HepG2 (cell line): ENCODE measurements around the gene TSC22D2. TPM values are rescaled to one million over a fixed set of nuclear protein-coding genes. Genes with fewer than 3 reads are reported as not detected.

ENCODE experiments used
- ATAC-seq: fragments of 200-7000 bp; cut with Tn5 transposase; 3 replicates; pipeline ENCODE4 v1.9.1; 2020; ENCODE audit warnings: mild to moderate bottlenecking, moderate library complexity
- BruUV-seq: library from RNA; stranded (reverse); fragments of 400-500 nt; replicated peaks from 2 replicates; lab custom pipeline; 2021; lab: Mats Ljungman, UMichigan
- CTCF ChIA-PET: fragments of 300-600 bp; formaldehyde crosslinking; extraction: SDS; loops from one replicate; lab custom pipeline; 2021; ENCODE audit warnings: low total read pairs, inconsistent platforms, low intra/inter-chr PET ratio; lab: Yijun Ruan, JAX
- POLR2A ChIA-PET: fragments of 350-600 bp; sonication (Branson Sonifier 250); formaldehyde crosslinking; loops from one replicate; lab custom pipeline; 2020; ENCODE audit warnings: antibody characterized with exemption, inconsistent platforms; lab: Yijun Ruan, JAX
- DNase-seq: peaks from one replicate; pipeline ENCODE4 v3.0.0-alpha.2; 2015; ENCODE audit warnings: low spot score
- FAIRE-seq: peaks from 3 replicates; lab custom pipeline; 2011; peaks lifted over from hg19 to GRCh38; lab: Jason Lieb, UNC
- H2AFZ ChIP-seq: one replicate; pipeline ENCODE4 v1.6.1; 2011; ENCODE audit warnings: low read length, inconsistent platforms
- H3K27ac ChIP-seq: fragments of 300-600 bp; 3 replicates; pipeline ENCODE4 v1.8.0; 2011; ENCODE audit warnings: mixed run types, mild to moderate bottlenecking, mixed read lengths, low read length, inconsistent platforms; ENCODE audit not compliant: insufficient read depth; ENCODE audit errors: extremely low read length
- H3K27me3 ChIP-seq, 2 experiments: fragments of 200-600 bp in 1 of 2; 2 replicates in 1 of 2; 3 replicates in 1 of 2; pipeline versions ENCODE4 v1.6.0 to v1.8.0; 2011; ENCODE audit warnings: low read length in 2 of 2, mild to moderate bottlenecking in 2 of 2, moderate library complexity in 2 of 2, inconsistent platforms in 1 of 2; ENCODE audit not compliant: insufficient read depth in 2 of 2, control insufficient read depth in 1 of 2
- H3K36me3 ChIP-seq, 2 experiments: fragments of 200-600 bp in 1 of 2; replicated peaks in 1 of 2; 2 replicates in 1 of 2; 3 replicates in 1 of 2; pipeline versions ENCODE4 v1.5.1 to v1.8.0; 2011; ENCODE audit warnings: low read length in 2 of 2, inconsistent platforms in 1 of 2; ENCODE audit not compliant: insufficient read depth in 2 of 2, control insufficient read depth in 1 of 2
- H3K4me1 ChIP-seq: 2 replicates; pipeline ENCODE4 v1.5.1; 2012; ENCODE audit warnings: low read length, inconsistent platforms; ENCODE audit not compliant: insufficient read depth
- H3K4me2 ChIP-seq: 2 replicates; pipeline ENCODE4 v1.6.0; 2011; ENCODE audit warnings: low read depth, low read length, inconsistent platforms
- H3K4me3 ChIP-seq, 3 experiments: fragments of 200-600 bp in 1 of 3; sonication (generic), shearing (Covaris generic) in 1 of 3; replicated peaks in 1 of 3; 2 replicates each; pipeline ENCODE4 v1.5.1; 2011 to 2016; ENCODE audit warnings: low read length in 3 of 3, inconsistent platforms in 2 of 3, low read depth in 2 of 3, mild to moderate bottlenecking in 2 of 3, control low read depth in 1 of 3, mixed read lengths in 1 of 3; ENCODE audit not compliant: insufficient read depth in 1 of 3
- H3K79me2 ChIP-seq: one replicate; pipeline ENCODE4 v1.6.1; 2011; ENCODE audit warnings: low read length, inconsistent platforms; ENCODE audit not compliant: insufficient read depth
- H3K9ac ChIP-seq: 2 replicates; pipeline ENCODE4 v1.6.0; 2011; ENCODE audit warnings: mild to moderate bottlenecking, low read depth, low read length, inconsistent platforms; ENCODE audit not compliant: insufficient read depth
- H3K9me3 ChIP-seq: 2 replicates; pipeline ENCODE4 v1.5.1; 2012; ENCODE audit warnings: mild to moderate bottlenecking, low read length
- H4K20me1 ChIP-seq: 2 replicates; pipeline ENCODE4 v1.6.0; 2011; ENCODE audit warnings: inconsistent platforms, mild to moderate bottlenecking, low read length, moderate library complexity; ENCODE audit not compliant: insufficient read depth
- CBX1 ChIP-seq: IDR thresholded peaks from one replicate; pipeline ENCODE4 v1.6.1; 2016; ENCODE audit warnings: antibody characterized with exemption, low read depth
- LCORL ChIP-seq, 2 experiments: fragments of 450-650 bp in 1 of 2; sonication (generic) in 1 of 2; formaldehyde crosslinking in 1 of 2; IDR thresholded peaks; 2 replicates each; pipeline versions ENCODE4 v1.5.0 to v1.6.1; 2017 to 2020; ENCODE audit warnings: antibody characterized with exemption in 1 of 2, missing genetic modification reagents in 1 of 2
- MAFK ChIP-seq, 2 experiments: IDR thresholded peaks in 1 of 2; conservative IDR thresholded peaks in 1 of 2; 2 replicates each; pipeline ENCODE4 v1.6.1; 2011; ENCODE audit warnings: improper control_type of control experiment in 2 of 2, low read length in 2 of 2
- NFIC ChIP-seq: IDR thresholded peaks from 2 replicates; pipeline ENCODE4 v1.6.1; 2012; ENCODE audit warnings: mild to moderate bottlenecking, low read length, inconsistent platforms
- RBM22 ChIP-seq: fragments of 200-400 bp; formaldehyde crosslinking; optimal IDR thresholded peaks from 2 replicates; pipeline ENCODE3; 2017; ENCODE audit warnings: mild to moderate bottlenecking, low read length, moderate library complexity
- WGBS: methylation state at CpG from one replicate; pipeline ENCODE4 v1.1.6; 2017; ENCODE audit warnings: low lambda C conversion rate; 5-methylcytosine and 5-hydroxymethylcytosine counted together
- in situ Hi-C: cut with HindIII; loops from 2 replicates; pipeline ENCODE4 v1.10.0; 2017; ENCODE audit warnings: low pct_unique_long_range_greater_than_20kb; ENCODE audit not compliant: extremely low pct_ligation_motif_present
- intact Hi-C: fragments of 100-400 bp; cut with micrococcal nuclease; formaldehyde crosslinking; loops from one replicate; pipeline ENCODE4 v1.10.0; 2022; ENCODE audit not compliant: unreplicated experiment
- polyA plus RNA-seq, 8 experiments: library from polyadenylated mRNA; depleted of rRNA in 3 of 8; stranded (reverse) in 7 of 8; unstranded in 1 of 8; fragments of >200 nt; fragmentation: Illumina TruSeq in 4 of 8; extraction: Trizol in 4 of 8; gene quantifications; 2 replicates each; pipeline versions ENCODE4 v1.2.1 to v1.2.3, GENCODE V29; 2011 to 2016; ENCODE audit warnings: low read depth in 4 of 8, missing spikeins in 1 of 8, mixed read lengths in 1 of 8; ENCODE audit not compliant: insufficient read depth in 1 of 8
- total RNA-seq, 5 experiments: library from RNA; depleted of rRNA; stranded (reverse); fragments of >200 nt; fragmentation: Illumina TruSeq; extraction: Trizol; gene quantifications; 2 replicates each; pipeline ENCODE4 v1.2.3, GENCODE V29; 2016; ENCODE audit warnings: low read depth in 1 of 5
- TF ChIP-seq, protein P1 (sequence below): sonication (generic); formaldehyde crosslinking; IDR thresholded peaks from 2 replicates; pipeline ENCODE4 v1.5.0; 2020; ENCODE audit warnings: missing genetic modification reagents

TSC22D2 gene
- total and polyA plus RNA-seq, 2 of the 13 experiments (the other 11 are each of a cell fraction or from before 2014, with no cell fraction given): 4.6 to 8.2 TPM

DNA sequence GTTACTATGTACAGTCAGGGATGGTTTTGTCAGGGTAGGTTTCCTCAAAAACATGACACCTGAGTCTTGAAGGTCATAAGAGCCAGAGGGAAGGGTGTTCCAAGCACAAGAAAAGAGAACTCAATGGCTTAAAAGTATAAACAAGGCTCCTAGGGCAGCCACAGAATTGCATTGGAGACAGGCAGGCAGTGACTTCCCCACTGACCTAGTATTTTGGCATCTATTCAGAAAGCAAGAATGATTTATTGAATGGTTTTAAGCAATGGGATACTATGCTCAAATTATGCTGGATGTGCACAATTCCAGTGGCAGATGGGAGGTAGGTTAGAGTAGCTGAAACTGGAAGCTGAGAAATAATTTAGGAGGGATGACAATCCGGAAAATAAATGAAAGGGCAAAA, 54.0 kb downstream of the TSC22D2 start:
- in situ Hi-C loops: no loop called here
- intact Hi-C loops: no loop called here
- no peak overlapping the region for H2AFZ ChIP-seq
- no TSS peak for BruUV-seq
- no peaks in the 10 kb centered on the region for H4K20me1 ChIP-seq
- POLR2A ChIA-PET: no interaction called here
- peaks cover 4 to 27% of the 10 kb centered on the region in 2 experiments for H3K36me3 ChIP-seq
- no peak for FAIRE-seq
- no peaks in the 10 kb centered on the region for H3K79me2 ChIP-seq
- no peak overlapping the region for H3K27ac ChIP-seq
- no peak overlapping the region for H3K9ac ChIP-seq
- H3K4me2 ChIP-seq: no peak overlapping the region
- H3K4me1 ChIP-seq: no peaks in the 10 kb centered on the region
- WGBS: 97% methylated on average over 1 of the region's 1 CpG
- no peak overlapping the region for H3K4me3 ChIP-seq
- no peak for DNase-seq
- TF ChIP-seq, protein P1, sequence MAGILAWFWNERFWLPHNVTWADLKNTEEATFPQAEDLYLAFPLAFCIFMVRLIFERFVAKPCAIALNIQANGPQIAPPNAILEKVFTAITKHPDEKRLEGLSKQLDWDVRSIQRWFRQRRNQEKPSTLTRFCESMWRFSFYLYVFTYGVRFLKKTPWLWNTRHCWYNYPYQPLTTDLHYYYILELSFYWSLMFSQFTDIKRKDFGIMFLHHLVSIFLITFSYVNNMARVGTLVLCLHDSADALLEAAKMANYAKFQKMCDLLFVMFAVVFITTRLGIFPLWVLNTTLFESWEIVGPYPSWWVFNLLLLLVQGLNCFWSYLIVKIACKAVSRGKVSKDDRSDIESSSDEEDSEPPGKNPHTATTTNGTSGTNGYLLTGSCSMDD (CRISPR knock-in tag): no peak
- TF ChIP-seq MAFK (conservative IDR thresholded peaks at IDR 0.05 in 1 of 2, IDR thresholded peaks at IDR 0.05 in 1 of 2; ENCODE audit: low read length in 2 of 2): peak; percentile 22 to 51; a peak in 2 of 4 replicates
- peak; percentile 20 for TF ChIP-seq RBM22
- TF ChIP-seq LCORL (IDR thresholded peaks at IDR 0.05): no peak
- no peak for TF ChIP-seq LCORL (CRISPR knock-in tag; IDR thresholded peaks at IDR 0.05)
- TF ChIP-seq, all 625 proteins: peak for 2
- no peaks in the 10 kb centered on the region for H3K9me3 ChIP-seq
- CTCF ChIA-PET: no interaction called here
- no peak for ATAC-seq
- no peaks in the 10 kb centered on the region for H3K27me3 ChIP-seq

DNA sequence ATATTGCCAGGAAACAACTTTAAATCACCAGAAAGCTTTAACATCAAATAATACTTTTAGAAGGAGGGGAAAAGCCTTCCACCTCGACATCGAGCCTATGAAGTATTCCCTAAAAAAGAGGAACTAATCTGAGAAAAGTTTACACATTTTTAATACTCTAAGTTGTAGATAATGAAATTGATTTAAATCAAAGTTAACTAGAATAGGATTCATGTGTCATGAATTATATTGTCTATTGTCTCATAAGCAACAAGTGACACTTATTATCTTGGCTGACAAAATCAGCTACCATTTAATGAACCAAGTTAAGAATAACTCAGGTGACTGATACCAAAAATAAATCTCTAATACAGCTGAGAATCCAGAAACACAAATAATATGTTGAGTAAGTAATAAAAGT, 56.6 kb downstream of the TSC22D2 start:
- CTCF ChIA-PET: no interaction called here
- H3K4me2 ChIP-seq: no peak overlapping the region
- intact Hi-C loops: no loop called here

More for the DNA sequence above, 56.6 kb downstream of the TSC22D2 start:
- ATAC-seq: no peak
- no peak overlapping the region for H2AFZ ChIP-seq
- H3K79me2 ChIP-seq: no peaks in the 10 kb centered on the region
- in situ Hi-C loops: no loop called here
- H4K20me1 ChIP-seq: no peaks in the 10 kb centered on the region
- H3K4me1 ChIP-seq: no peaks in the 10 kb centered on the region
- no peak for TF ChIP-seq NFIC
- TF ChIP-seq CBX1: no peak
- WGBS: 99% methylated on average over 2 of the region's 2 CpGs
- DNase-seq: no peak
- H3K27me3 ChIP-seq: no peaks in the 10 kb centered on the region
- H3K9ac ChIP-seq: no peak overlapping the region
- H3K27ac ChIP-seq: no peak overlapping the region
- FAIRE-seq: no peak
- H3K36me3 ChIP-seq: 0 out of 5 replicates have a peak, but pooled peaks cover 0 to 5% of the 10 kb centered on the region in 2 experiments
- no peak overlapping the region for H3K4me3 ChIP-seq
- H3K9me3 ChIP-seq: no peaks in the 10 kb centered on the region
- BruUV-seq: no TSS peak
- POLR2A ChIA-PET: no interaction called here
